ENCODE results near the gene PHEX.

Gene PHEX

DNA sequence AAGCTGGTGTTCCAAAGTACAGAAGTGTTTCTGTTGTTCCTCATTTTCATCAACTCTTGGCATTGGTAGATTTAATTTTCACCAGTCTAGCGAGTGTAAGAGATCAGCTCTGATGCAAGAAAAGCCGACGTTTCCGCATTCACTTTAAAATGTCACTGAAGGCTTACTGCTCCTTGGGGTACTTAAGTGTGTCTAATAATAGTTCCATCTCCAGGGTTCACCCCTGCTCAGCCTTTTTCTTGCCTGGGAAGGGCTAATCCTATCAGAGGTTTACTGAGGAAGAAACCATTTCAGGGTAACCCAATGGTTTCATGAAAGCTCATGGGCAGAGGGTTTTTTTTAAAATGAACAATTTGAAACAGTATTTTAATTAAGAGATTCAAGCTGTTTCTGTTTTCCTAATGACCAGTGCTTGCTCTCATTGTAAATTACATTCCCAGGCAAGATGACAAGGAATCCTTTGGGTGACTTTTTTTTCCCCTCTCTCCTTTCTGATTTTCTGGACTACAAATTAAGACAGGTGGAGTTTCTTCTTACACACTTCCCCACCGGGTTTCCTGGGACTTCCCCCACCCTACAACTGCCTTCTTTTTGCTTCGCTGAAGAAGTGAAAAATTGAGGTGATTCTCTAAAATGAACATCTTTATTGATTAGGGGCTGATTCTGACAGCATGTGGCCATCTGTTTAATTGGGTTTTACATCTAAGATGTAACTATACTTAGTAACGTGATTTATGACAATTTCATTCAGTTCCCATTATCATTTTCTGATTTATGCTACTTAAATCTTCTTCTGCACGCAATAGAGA, 161.9 kb downstream of the PHEX start:
- H3K27ac ChIP-seq (ENCODE audit: low read length) = peak overlapping the region; percentile 52
- no peak for TF ChIP-seq EZH2phosphoT487 (IDR thresholded peaks at IDR 0.05; ENCODE audit: low read depth)
- TF ChIP-seq, protein P1, sequence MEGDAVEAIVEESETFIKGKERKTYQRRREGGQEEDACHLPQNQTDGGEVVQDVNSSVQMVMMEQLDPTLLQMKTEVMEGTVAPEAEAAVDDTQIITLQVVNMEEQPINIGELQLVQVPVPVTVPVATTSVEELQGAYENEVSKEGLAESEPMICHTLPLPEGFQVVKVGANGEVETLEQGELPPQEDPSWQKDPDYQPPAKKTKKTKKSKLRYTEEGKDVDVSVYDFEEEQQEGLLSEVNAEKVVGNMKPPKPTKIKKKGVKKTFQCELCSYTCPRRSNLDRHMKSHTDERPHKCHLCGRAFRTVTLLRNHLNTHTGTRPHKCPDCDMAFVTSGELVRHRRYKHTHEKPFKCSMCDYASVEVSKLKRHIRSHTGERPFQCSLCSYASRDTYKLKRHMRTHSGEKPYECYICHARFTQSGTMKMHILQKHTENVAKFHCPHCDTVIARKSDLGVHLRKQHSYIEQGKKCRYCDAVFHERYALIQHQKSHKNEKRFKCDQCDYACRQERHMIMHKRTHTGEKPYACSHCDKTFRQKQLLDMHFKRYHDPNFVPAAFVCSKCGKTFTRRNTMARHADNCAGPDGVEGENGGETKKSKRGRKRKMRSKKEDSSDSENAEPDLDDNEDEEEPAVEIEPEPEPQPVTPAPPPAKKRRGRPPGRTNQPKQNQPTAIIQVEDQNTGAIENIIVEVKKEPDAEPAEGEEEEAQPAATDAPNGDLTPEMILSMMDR (IDR thresholded peaks at IDR 0.05; ENCODE audit: low read depth, low read length) = no peak
- H3K79me2 ChIP-seq (ENCODE audit: low read length) = no peaks in the 10 kb centered on the region
- H3K4me2 ChIP-seq (ENCODE audit: low read length) = peak overlapping the region; percentile 77
- H3K9ac ChIP-seq (ENCODE audit: low read length) = peak overlapping the region; percentile 47; the same call in 1 of the 2 replicates
- H3K4me3 ChIP-seq (ENCODE audit: low read length) = peak overlapping the region; percentile 70
- H3K36me3 ChIP-seq (replicated peaks; ENCODE audit: low read depth, low read length) = no peaks in the 10 kb centered on the region
- H3K4me1 ChIP-seq (ENCODE audit: low read length) = peaks cover 19% of the 10 kb centered on the region
- no peaks in the 10 kb centered on the region for H3K27me3 ChIP-seq (ENCODE audit: low read depth, low read length)
- 0 out of 2 replicates have a peak overlapping the region, but pooled peaks have one; percentile 56 for H2AFZ ChIP-seq (ENCODE audit: low read depth, low read length)
- H4K20me1 ChIP-seq (ENCODE audit: insufficient read depth, low read length) = no peaks in the 10 kb centered on the region
- no peaks in the 10 kb centered on the region for H3K9me3 ChIP-seq (ENCODE audit: insufficient read depth, low read length)

DNA sequence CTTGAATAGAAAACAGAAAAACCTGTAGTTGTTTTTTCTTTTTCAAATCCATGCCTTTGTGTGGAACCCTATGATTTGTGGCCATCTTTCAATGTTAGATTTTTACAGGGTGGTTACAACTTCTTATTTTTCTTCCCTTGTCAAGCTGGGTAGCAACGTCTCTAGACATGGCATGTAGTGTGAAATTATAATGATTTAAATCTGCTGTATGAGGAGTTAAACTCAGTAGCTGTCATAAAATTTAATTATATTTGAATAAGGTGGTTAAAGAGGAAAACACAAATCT, 162.5 kb downstream of the PHEX start:
- H3K9me3 ChIP-seq (ENCODE audit: insufficient read depth, low read length) = no peaks in the 10 kb centered on the region
- H3K79me2 ChIP-seq (ENCODE audit: low read length) = no peaks in the 10 kb centered on the region
- H2AFZ ChIP-seq (ENCODE audit: low read depth, low read length) = no peak overlapping the region
- H3K36me3 ChIP-seq (replicated peaks; ENCODE audit: low read depth, low read length) = no peaks in the 10 kb centered on the region
- no peaks in the 10 kb centered on the region for H3K27me3 ChIP-seq (ENCODE audit: low read depth, low read length)
- peak overlapping the region; percentile 77 for H3K4me2 ChIP-seq (ENCODE audit: low read length)
- H3K9ac ChIP-seq (ENCODE audit: low read length) = no peak overlapping the region
- no peak for TF ChIP-seq EZH2phosphoT487 (IDR thresholded peaks at IDR 0.05; ENCODE audit: low read depth)
- TF ChIP-seq, protein P1 (IDR thresholded peaks at IDR 0.05; ENCODE audit: low read depth, low read length) = no peak
- H3K4me3 ChIP-seq (ENCODE audit: low read length) = peak overlapping the region; percentile 70
- H3K4me1 ChIP-seq (ENCODE audit: low read length) = peaks cover 19% of the 10 kb centered on the region
- no peaks in the 10 kb centered on the region for H4K20me1 ChIP-seq (ENCODE audit: insufficient read depth, low read length)
- H3K27ac ChIP-seq (ENCODE audit: low read length) = no peak overlapping the region

DNA sequence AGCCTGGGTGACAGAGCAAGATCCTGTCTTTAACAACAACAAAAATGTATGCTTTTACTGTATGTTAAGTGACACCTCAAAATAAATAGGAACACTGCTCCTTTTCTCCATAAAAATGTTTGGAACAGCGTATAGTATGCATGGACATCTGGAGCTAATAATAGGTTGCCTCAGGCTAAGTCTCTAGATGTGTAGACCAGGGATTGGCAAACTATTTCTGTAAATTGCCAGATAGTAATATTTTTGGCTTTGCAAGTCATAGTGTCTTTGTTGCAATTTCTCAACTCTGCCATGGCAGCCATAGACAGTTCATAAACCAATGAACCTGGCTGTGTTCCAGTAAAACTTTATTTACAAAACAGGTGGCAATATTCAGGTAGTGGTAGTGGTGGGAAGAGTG, 164.0 kb downstream of the PHEX start:
- peaks cover 19% of the 10 kb centered on the region for H3K4me1 ChIP-seq (ENCODE audit: low read length)
- H2AFZ ChIP-seq (ENCODE audit: low read depth, low read length) = no peak overlapping the region
- no peaks in the 10 kb centered on the region for H3K79me2 ChIP-seq (ENCODE audit: low read length)
- no peak overlapping the region for H3K9ac ChIP-seq (ENCODE audit: low read length)
- no peaks in the 10 kb centered on the region for H3K36me3 ChIP-seq (replicated peaks; ENCODE audit: low read depth, low read length)
- no peaks in the 10 kb centered on the region for H3K9me3 ChIP-seq (ENCODE audit: insufficient read depth, low read length)
- no peaks in the 10 kb centered on the region for H4K20me1 ChIP-seq (ENCODE audit: insufficient read depth, low read length)
- no peak overlapping the region for H3K27ac ChIP-seq (ENCODE audit: low read length)
- no peak overlapping the region for H3K4me3 ChIP-seq (ENCODE audit: low read length)
- no peak for TF ChIP-seq EZH2phosphoT487 (IDR thresholded peaks at IDR 0.05; ENCODE audit: low read depth)
- TF ChIP-seq, protein P1 (IDR thresholded peaks at IDR 0.05; ENCODE audit: low read depth, low read length) = no peak
- no peaks in the 10 kb centered on the region for H3K27me3 ChIP-seq (ENCODE audit: low read depth, low read length)
- no peak overlapping the region for H3K4me2 ChIP-seq (ENCODE audit: low read length)

DNA sequence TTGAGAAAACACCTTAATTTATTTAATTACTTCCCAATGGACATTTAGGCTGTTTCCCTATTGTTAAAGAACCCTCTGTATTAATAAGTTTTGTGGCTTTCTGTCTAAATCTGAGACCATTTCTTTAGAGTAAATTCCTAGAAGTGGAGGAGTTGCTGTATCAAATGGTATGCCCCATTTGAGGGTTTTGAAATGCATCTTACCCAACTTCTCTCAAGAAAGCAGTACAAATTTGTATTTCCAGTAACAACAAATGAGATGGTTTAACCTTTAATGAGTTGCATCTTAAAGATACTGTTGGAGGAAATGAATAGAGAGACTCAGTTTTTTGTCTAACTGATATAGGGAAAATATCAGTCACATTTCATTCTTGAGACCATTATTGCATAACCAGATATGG, 170.1 kb downstream of the PHEX start:
- Histone ChIP-seq H3K36me3 (replicated peaks; ENCODE audit: low read depth, low read length) (no peaks in the 10 kb centered on the region), H3K4me2 (ENCODE audit: low read length) (no peak overlapping the region), H3K79me2 (ENCODE audit: low read length) (no peaks in the 10 kb centered on the region), H3K4me1 (ENCODE audit: low read length) (no peaks in the 10 kb centered on the region), H3K4me3 (ENCODE audit: low read length) (no peak overlapping the region), H3K27ac (ENCODE audit: low read length) (no peak overlapping the region), H3K9me3 (ENCODE audit: insufficient read depth, low read length) (no peaks in the 10 kb centered on the region), H3K9ac (ENCODE audit: low read length) (no peak overlapping the region), H3K27me3 (ENCODE audit: low read depth, low read length) (no peaks in the 10 kb centered on the region), H2AFZ (ENCODE audit: low read depth, low read length) (no peak overlapping the region), H4K20me1 (ENCODE audit: insufficient read depth, low read length) (no peaks in the 10 kb centered on the region)
- TF ChIP-seq, protein P1 (IDR thresholded peaks at IDR 0.05; ENCODE audit: low read depth, low read length) = no peak
- TF ChIP-seq EZH2phosphoT487 (IDR thresholded peaks at IDR 0.05; ENCODE audit: low read depth) = no peak

Data from OCI-LY3 (cell line).